Chondrocyte (in vitro differentiated cells): ENCODE measurements around the gene TES. TPM values are rescaled to one million over a fixed set of nuclear protein-coding genes. Genes with fewer than 3 reads are reported as not detected.

Source experiments
- DNase-seq: peaks from one replicate; pipeline ENCODE4 v3.0.0; 2021; ENCODE audit warnings: mixed read lengths, low spot score
- H3K27ac Mint-ChIP-seq: one replicate; pipeline ENCODE4 v1.8.0; 2021; ENCODE audit warnings: mild to moderate bottlenecking, moderate library complexity, mixed read lengths; ENCODE audit not compliant: unreplicated experiment
- H3K27me3 Mint-ChIP-seq: 2 replicates; pipeline ENCODE4 v1.8.0; 2021; ENCODE audit warnings: low read depth, mixed read lengths
- H3K36me3 Mint-ChIP-seq: 2 replicates; pipeline ENCODE4 v1.8.0; 2021; ENCODE audit warnings: low read depth, mixed read lengths
- H3K4me1 Mint-ChIP-seq: 2 replicates; pipeline ENCODE4 v1.8.0; 2021; ENCODE audit warnings: low read depth, mild to moderate bottlenecking, mixed read lengths
- H3K4me3 Mint-ChIP-seq: one replicate; pipeline ENCODE4 v1.8.0; 2021; ENCODE audit warnings: mild to moderate bottlenecking, moderate library complexity, mixed read lengths; ENCODE audit not compliant: unreplicated experiment
- H3K9me3 Mint-ChIP-seq: 2 replicates; pipeline ENCODE4 v1.8.0; 2021; ENCODE audit warnings: low read depth, mixed read lengths
- total RNA-seq: library from RNA; stranded (reverse); gene quantifications from 3 replicates; pipeline ENCODE4 v1.2.1, GENCODE V29; 2021
- TF ChIP-seq, protein P1 (sequence below): fragments of 200-600 bp; sonication (generic); IDR thresholded peaks from 2 replicates; pipeline ENCODE4 v1.5.0; 2021; ENCODE audit warnings: antibody characterized with exemption, mild to moderate bottlenecking, moderate library complexity

The TES gene
- total RNA-seq, 1 donor from 2014 or later = 261 TPM

DNA sequence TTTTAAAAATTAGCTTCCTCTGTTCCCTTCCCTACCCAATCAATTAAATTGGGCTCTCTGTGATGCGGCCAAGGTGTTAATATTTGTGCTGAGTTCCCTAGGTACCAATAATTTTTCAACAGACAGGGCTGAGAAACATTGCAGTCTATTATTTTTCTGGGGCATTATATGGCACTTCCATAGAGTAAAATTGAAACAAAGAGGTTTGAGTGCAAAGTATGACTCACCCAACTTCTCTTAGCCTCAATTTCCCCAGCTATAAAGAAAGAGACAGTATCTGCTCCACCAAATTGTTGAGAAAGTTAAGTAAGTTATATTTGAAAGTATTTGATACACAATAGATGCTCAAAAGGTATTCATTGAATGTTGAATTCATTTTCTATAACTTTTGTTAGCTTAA, 74.9 kb downstream of the TES start:
- TF ChIP-seq, protein P1, sequence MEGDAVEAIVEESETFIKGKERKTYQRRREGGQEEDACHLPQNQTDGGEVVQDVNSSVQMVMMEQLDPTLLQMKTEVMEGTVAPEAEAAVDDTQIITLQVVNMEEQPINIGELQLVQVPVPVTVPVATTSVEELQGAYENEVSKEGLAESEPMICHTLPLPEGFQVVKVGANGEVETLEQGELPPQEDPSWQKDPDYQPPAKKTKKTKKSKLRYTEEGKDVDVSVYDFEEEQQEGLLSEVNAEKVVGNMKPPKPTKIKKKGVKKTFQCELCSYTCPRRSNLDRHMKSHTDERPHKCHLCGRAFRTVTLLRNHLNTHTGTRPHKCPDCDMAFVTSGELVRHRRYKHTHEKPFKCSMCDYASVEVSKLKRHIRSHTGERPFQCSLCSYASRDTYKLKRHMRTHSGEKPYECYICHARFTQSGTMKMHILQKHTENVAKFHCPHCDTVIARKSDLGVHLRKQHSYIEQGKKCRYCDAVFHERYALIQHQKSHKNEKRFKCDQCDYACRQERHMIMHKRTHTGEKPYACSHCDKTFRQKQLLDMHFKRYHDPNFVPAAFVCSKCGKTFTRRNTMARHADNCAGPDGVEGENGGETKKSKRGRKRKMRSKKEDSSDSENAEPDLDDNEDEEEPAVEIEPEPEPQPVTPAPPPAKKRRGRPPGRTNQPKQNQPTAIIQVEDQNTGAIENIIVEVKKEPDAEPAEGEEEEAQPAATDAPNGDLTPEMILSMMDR = no peak

DNA sequence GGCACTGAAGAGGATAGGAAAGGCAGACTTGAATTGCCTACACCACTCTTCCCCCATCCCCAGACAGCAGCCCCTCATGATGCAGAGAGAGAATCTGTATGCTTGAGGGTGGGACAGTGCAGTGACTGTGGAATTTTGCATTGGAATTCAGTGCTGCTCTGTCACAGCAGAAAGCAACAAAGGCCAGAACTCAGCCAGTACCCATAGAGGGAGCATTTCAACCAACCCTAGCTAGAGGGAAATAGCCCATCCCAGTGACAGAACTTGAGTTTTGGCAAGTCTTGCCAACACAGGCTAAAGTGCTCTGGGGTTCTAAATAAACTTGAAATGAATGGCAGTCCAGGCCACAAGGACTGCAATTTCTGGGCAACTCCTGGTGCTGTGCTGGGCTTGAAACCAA, 80.4 kb downstream of the TES start:
- Mint-ChIP-seq H3K36me3 (peaks cover 2% of the 10 kb centered on the region), H3K4me1 (peaks cover 5% of the 10 kb centered on the region), H3K27ac (no peak overlapping the region), H3K9me3 (peaks cover 9% of the 10 kb centered on the region), H3K27me3 (no peaks in the 10 kb centered on the region), H3K4me3 (no peak overlapping the region)
- no peak for DNase-seq
- TF ChIP-seq, protein P1 = peak; percentile 49

More for the DNA sequence above, 74.9 kb downstream of the TES start:
- no peaks in the 10 kb centered on the region for H3K27me3 Mint-ChIP-seq
- no peak for DNase-seq
- H3K4me3 Mint-ChIP-seq = no peak overlapping the region
- H3K4me1 Mint-ChIP-seq = peaks cover 22% of the 10 kb centered on the region
- no peaks in the 10 kb centered on the region for H3K9me3 Mint-ChIP-seq
- no peak overlapping the region for H3K27ac Mint-ChIP-seq
- H3K36me3 Mint-ChIP-seq = no peaks in the 10 kb centered on the region

DNA sequence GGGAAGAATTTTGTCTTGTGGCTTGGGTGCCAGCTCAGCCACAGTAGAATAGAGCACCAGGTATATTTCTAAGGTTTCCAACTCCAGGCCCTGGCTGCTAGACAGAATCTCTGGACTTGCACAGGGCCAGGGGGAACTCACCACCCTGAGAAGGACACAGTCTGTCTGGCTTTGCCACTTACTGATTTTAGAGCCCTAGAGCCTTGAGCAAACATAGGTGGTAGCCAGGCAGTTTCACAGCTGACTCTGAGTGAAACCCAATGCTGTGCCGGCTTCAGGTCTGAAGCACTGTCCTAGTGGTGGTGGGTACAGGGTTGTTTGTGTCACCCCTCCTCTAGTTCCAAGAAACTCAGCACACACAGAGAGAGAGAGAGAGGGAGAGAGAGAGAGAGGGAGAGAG, 81.6 kb downstream of the TES start:
- Mint-ChIP-seq H3K27ac (no peak overlapping the region), H3K9me3 (peaks cover 14% of the 10 kb centered on the region), H3K4me1 (peaks cover under 1% of the 10 kb centered on the region), H3K36me3 (peaks cover 3% of the 10 kb centered on the region), H3K4me3 (no peak overlapping the region), H3K27me3 (no peaks in the 10 kb centered on the region)
- DNase-seq = no peak
- TF ChIP-seq, protein P1 = no peak

DNA sequence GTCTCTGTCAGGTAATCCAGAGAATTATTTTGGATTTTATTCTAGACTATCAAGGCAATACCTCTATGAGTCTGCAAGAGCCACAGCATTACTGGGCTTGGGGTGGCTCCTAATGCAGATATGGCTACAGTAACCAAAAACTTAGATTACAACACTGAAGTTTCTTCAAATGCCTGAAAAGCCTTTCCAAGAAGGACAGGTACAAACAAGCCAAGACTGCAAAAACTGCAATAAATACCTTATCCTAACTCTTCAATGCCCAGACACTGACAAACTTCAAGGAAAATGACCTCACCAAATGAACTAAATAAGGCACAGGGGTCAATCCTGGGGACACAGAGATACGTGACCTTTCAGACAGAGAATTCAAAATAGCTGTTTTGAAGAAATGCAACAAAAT, 82.0 kb downstream of the TES start:
- H3K27me3 Mint-ChIP-seq = no peaks in the 10 kb centered on the region
- H3K4me3 Mint-ChIP-seq = no peak overlapping the region
- H3K27ac Mint-ChIP-seq = no peak overlapping the region
- DNase-seq = no peak
- peaks cover 19% of the 10 kb centered on the region for H3K9me3 Mint-ChIP-seq
- TF ChIP-seq, protein P1 = no peak
- peaks cover 6% of the 10 kb centered on the region for H3K36me3 Mint-ChIP-seq
- no peaks in the 10 kb centered on the region for H3K4me1 Mint-ChIP-seq

DNA sequence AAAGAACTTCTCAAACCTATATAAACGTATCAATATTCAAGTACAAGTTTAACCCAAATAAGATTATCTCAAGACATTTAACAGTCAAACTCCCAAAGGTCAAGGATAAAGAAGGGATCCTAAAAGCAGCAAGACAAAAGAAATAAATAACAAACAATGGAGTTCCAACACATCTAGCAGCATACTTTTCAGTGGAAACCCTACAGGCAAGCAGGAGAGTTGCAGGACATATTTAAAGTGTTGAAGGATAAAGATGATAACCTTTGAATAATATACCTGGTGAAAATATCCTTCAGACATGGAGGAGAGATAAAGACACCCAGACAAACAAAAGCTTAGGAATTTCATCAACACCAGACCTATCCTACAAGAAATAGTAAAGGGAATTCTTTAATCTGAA, 82.8 kb downstream of the TES start:
- Mint-ChIP-seq H3K4me3 (no peak overlapping the region), H3K27me3 (no peaks in the 10 kb centered on the region), H3K36me3 (peaks cover 6% of the 10 kb centered on the region), H3K9me3 (peaks cover 24% of the 10 kb centered on the region), H3K4me1 (no peaks in the 10 kb centered on the region), H3K27ac (no peak overlapping the region)
- DNase-seq = no peak
- TF ChIP-seq, protein P1 = peak; percentile 44
